Measurements from ENCODE around the gene ERC2. TPM values are rescaled to one million over a fixed set of nuclear protein-coding genes. Genes with fewer than 3 reads are reported as not detected.
"Not testable (repeated sequence)": the region's sequence is repeated elsewhere in the genome, so short reads cannot be mapped to it uniquely, and the experiment has no call there.

ERC2 gene
- total RNA-seq, 1 donor from 2014 or later = under 0.01 TPM

DNA sequence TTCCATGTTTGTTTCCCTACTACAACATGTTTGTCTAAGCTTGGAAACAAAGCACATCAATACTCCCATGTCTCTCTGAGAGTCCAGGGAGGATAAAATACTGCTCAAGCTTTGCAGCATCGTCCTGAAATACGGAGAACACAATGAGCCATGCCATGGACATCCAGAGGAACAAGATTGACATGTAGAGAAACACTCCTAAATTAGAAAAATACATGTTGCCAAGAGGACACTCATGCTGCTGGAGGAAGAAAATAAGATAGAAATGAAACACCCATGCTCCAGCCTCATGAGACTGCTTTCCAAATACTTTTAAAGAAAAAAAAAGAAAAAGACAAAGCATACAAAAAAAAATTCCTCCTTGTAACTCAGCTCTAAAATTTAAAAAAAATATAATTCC, 387.0 kb downstream of the ERC2 start:
- TF ChIP-seq CTCF (IDR thresholded peaks at IDR 0.05; ENCODE audit: insufficient read depth, low read length, severe bottlenecking) = no peak
- H3K27me3 ChIP-seq (ENCODE audit: control insufficient read depth, insufficient read depth, low read length) = no peaks in the 10 kb centered on the region
- no peak for DNase-seq (ENCODE audit: low read depth)
- FAIRE-seq = no peak
- no peak overlapping the region for H3K4me3 ChIP-seq (ENCODE audit: low read depth, low read length)
- no peaks in the 10 kb centered on the region for H3K36me3 ChIP-seq (ENCODE audit: control insufficient read depth, insufficient read depth, low read length)

GRCh38 chr3:56076746-56077145, 391.5 kb downstream of the ERC2 start:
- no peak for TF ChIP-seq CTCF (IDR thresholded peaks at IDR 0.05; ENCODE audit: insufficient read depth, low read length, severe bottlenecking)
- Histone ChIP-seq H3K36me3 (ENCODE audit: control insufficient read depth, insufficient read depth, low read length) (no peaks in the 10 kb centered on the region), H3K4me3 (ENCODE audit: low read depth, low read length) (no peak overlapping the region), H3K27me3 (ENCODE audit: control insufficient read depth, insufficient read depth, low read length) (no peaks in the 10 kb centered on the region)
- peak; percentile 98 for DNase-seq (ENCODE audit: low read depth)
- peak; percentile 97 for FAIRE-seq

- no peak for TF ChIP-seq CTCF (IDR thresholded peaks at IDR 0.05; ENCODE audit: insufficient read depth, low read length, severe bottlenecking)
- Histone ChIP-seq H3K27me3 (ENCODE audit: control insufficient read depth, insufficient read depth, low read length) (no peaks in the 10 kb centered on the region), H3K4me3 (ENCODE audit: low read depth, low read length) (no peak overlapping the region), H3K36me3 (ENCODE audit: control insufficient read depth, insufficient read depth, low read length) (no peaks in the 10 kb centered on the region)
- DNase-seq (ENCODE audit: low read depth) (no peak), FAIRE-seq (peak; percentile 36)
These were observed 393.2 kb downstream of the ERC2 start for GRCh38 chr3:56075089-56075488.

DNA sequence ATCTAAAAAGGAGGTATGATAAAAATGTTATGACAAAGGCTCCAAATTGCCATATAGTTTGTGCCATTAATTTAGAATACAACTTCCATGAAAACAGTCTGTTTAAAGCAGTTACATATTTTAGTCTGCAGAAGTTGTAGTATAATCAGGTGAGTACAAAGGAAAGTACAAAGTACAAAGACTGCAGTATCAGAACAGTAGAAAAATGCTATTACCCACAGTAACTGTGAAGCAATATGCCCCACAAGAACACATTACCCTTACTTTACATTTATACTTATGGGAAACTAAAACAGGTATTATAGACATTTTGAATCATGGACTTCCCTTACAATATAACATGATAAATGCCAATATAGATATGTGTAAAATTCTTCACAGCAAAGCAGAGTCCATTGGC, 398.5 kb downstream of the ERC2 start:
- no peak for DNase-seq (ENCODE audit: low read depth)
- no peaks in the 10 kb centered on the region for H3K27me3 ChIP-seq (ENCODE audit: control insufficient read depth, insufficient read depth, low read length)
- FAIRE-seq = no peak
- no peak for TF ChIP-seq CTCF (IDR thresholded peaks at IDR 0.05; ENCODE audit: insufficient read depth, low read length, severe bottlenecking)
- no peak overlapping the region for H3K4me3 ChIP-seq (ENCODE audit: low read depth, low read length)
- H3K36me3 ChIP-seq (ENCODE audit: control insufficient read depth, insufficient read depth, low read length) = no peaks in the 10 kb centered on the region

GRCh38 chr3:56066405-56066804, 401.9 kb downstream of the ERC2 start:
- H3K36me3 ChIP-seq (ENCODE audit: control insufficient read depth, insufficient read depth, low read length); DNase-seq (ENCODE audit: low read depth); FAIRE-seq; H3K27me3 ChIP-seq (ENCODE audit: control insufficient read depth, insufficient read depth, low read length); H3K4me3 ChIP-seq (ENCODE audit: low read depth, low read length): not testable (repeated sequence)

GRCh38 chr3:56064684-56065083, 403.6 kb downstream of the ERC2 start:
- Histone ChIP-seq H3K4me3 (ENCODE audit: low read depth, low read length) (no peak overlapping the region), H3K27me3 (ENCODE audit: control insufficient read depth, insufficient read depth, low read length) (no peaks in the 10 kb centered on the region), H3K36me3 (ENCODE audit: control insufficient read depth, insufficient read depth, low read length) (no peaks in the 10 kb centered on the region)
- no peak for TF ChIP-seq CTCF (IDR thresholded peaks at IDR 0.05; ENCODE audit: insufficient read depth, low read length, severe bottlenecking)
- DNase-seq (ENCODE audit: low read depth) (peak; percentile 63), FAIRE-seq (no peak)
